ENCODE data around the gene ITGA1.

The ITGA1 gene

DNA sequence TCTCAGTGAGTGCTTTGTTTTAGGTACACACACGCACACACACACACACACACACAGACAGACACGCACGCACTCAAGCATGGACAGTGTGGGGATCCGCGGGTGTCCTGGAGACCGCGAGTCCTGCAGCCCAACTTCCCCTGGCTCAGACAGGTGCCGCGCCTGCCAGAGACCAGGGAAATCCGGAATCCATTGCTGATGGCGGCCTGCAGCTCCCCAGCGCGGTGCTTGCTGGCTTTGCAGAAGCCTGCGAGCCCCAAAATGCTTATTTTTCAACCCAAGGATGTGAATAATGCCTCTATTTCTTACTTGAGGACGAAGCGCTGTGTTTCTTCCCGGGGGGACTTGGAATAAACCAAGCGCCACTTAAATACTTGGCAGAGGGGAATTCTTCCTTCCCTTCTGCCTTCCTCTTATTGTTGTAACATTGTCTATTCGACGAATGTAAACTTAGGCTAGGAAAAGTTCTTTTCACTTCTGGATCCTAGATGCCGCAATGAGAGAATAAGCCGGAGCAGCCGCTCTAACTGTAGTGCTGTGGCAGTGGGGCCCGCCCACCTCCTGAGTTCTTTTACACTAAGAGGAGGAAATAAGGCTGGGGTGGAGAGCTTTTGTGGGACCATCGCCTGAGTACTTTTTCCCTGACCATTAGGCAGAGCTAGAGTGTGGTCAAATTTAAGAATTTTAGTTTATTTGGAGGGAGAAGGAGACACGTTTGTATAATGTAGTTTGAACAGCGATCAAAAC lies 202.2 kb downstream of the ITGA1 start:
- in situ Hi-C loops (cut with MboI; ENCODE audit: low sequenced_read_pairs): no loop called here

DNA sequence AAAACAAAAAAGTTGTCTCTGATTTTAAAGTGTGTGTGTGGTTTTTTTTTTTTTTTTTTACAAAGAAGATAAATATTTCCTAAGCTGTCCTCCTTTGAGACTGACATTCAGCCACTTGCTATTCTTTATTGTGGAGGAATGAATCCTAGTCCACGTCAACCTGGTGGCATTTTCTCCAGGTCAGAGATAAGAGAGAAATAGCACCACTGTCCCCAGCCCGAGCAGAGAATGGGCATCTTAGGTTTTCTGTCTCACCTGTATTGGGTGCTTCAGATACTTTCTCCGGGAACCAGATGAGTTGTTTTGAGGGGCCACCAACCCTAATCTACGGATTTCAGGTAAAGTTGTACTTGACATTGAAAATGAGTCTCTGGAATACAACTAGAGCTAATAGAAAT lies 202.8 kb downstream of the ITGA1 start:
- in situ Hi-C loops (cut with MboI; ENCODE audit: low sequenced_read_pairs): no loop called here

DNA sequence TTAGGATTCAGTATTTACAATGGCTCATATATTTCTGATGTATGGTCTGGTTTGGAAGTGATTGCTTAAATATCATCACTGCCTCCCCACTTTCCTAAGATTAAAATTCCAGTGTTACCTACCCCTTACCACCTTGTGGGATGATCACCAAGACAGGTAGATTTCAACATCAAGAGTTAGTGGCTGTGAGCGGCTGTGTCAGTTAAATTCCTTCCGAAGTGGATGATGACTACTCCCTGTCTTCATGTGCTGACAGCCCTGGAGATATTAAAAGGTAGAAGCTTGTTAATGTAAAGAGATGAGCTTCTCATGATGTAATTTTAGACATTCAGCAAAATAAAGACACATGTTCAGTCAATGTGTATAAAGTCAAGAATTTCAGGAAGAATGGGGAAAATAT lies 205.7 kb downstream of the ITGA1 start:
- in situ Hi-C loops (cut with MboI; ENCODE audit: low sequenced_read_pairs): no loop called here

DNA sequence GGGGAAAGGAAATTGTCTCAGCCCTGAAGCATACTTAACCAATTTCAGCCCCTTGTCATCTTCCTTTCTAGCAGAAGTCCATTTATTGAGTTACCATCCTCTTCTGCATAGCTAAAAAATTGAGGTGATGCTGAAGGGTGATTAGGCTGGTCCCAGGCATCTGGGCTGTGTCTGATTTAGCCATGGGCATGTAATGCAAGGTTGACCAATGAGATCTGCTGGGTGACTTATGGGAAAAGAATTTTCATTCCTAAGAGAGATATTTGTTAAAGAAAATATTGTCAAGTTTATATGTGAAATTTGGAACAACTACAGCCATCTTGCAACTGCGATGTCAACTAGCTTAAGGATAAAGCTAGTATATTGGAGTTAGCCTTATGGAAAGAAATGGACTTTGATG lies 206.6 kb downstream of the ITGA1 start:
- in situ Hi-C loops (cut with MboI; ENCODE audit: low sequenced_read_pairs): no loop called here

DNA sequence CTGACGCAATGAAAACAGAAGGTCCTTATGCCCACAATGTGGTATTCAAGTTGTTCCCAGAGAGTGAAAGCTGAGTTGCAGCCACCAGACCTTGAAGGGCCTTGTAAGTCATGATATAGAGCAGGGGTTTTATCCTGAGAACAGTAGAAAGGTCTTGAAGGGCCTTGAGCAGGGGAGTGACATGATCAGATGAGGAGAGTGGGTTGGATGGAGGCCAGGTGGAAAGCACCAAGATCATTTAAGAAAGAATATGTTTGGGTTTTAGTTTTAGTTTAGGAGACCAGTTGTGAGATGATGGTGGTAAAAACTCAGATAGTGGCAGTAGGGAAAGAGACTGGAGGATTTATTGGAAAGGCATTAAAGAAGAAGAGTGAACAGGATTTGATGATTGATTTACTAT lies 207.4 kb downstream of the ITGA1 start:
- in situ Hi-C loops (cut with MboI; ENCODE audit: low sequenced_read_pairs): no loop called here

DNA sequence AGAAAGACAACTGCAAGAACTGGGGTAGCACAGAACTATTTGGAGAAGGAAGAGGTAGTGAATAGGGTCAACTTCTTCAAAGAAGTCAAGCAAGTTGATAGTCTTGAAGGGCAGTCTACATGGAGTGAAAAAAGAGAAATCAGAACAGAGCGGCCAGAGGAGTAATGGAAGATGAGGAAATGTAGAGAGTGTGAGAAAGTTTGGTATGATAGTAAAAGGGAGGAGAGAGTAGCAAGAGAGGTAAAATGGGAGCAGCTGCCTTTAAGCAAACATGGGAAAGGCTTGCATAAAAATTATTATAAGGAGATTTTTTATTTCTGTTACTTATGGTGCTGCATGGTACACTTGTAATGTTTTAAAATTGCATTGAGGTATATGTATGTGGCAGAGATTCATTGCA lies 208.2 kb downstream of the ITGA1 start:
- in situ Hi-C loops (cut with MboI; ENCODE audit: low sequenced_read_pairs): no loop called here

DNA sequence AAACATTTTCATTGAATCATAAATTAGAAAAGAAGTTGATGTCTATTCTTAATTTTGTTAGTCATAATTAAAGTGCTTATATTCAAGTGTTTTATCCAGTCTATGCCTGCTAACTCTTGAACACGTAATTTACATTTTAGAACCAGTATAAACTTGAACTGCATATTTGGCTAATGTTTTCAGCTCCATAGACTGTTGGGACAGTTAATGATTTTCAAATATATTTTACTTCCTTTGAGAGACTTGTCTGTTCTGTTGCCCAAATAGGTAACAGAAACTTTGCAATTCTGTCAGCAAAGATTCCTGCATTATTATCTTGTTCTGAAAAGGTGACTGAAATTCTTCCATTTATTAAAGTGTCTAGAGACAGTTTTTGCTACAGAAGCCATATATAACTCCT lies 209.3 kb downstream of the ITGA1 start:
- in situ Hi-C loops (cut with MboI; ENCODE audit: low sequenced_read_pairs): no loop called here

DNA sequence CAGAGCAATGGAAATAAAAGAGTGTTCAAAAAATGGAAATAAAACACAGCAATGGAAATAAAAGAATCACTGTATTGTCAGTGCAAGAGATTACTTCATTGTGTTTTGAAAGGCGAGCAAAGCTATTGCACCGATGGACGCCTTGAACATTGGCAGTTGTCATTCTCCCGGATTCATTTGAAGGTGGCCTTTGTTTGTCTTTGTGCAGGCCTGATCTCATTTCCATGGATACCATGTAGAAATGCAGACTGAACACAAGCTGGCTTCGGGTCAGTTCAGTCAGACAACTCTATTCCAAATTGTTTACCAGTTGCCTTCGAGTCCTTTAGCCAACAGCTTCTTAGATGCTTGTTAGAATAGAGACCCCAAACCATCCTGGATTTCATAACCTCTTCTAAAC lies 209.7 kb downstream of the ITGA1 start:
- in situ Hi-C loops (cut with MboI; ENCODE audit: low sequenced_read_pairs): no loop called here

DNA sequence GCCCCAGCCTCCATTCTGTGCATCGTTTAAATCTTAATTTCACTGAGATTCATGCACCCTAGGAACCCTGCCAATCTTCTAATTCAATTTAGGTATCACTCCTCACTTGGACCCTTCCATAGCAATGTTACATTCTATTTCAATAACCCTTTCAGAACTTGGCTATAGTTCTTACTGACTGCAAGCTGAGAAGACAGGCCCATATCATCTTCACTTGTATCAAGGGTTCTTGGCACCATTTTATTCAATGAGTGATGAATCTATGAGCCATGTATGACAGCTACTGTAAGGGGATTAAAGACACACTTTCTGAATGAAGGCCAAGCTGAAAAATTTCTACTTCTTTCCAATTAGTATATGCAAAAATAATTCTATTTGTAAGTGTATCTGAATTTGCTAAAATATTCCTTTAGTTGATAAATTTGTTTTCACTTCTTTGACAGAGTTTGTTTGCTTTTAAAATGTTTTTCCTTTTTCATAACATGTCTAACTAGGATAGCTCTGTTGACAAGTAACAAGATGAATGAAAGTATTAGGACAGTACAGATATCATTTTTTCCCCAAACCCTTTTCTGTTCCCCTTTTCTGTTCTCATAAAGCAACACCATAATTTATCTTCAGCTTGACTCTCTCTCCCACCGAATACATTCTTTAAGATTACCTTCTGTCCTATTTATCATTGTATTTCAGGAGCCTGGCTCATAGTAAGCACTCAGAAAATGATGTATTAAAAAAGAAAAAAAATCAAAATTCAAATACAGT lies 211.0 kb downstream of the ITGA1 start:
- in situ Hi-C loops (cut with MboI; ENCODE audit: low sequenced_read_pairs): no loop called here

DNA sequence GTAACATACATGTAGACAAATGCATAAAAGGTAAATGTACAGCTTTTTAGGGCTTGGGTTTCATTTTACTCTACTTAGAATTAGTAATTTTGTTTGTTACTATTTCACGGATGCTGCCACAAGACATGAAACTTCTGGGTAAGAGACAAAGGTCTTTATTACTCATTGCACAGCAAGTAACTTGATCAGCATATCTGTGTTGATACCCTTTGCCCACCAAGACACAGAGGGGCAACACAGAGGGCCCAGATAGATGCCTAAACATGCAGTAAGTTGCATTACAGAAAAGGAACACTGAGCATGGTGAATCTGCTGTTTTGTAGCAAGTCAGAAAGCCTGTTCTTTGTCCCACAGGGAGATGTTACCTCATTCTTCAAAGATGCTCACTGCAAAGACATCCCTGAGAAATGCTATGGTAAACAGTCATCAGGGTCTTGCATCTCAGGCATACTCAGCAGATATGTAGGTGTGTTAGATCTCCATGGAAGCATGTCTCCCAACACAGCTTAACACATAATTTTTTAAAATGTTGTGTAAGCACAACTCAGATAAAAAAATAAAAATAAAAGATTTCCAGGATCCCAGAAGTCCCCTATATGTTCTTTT lies 211.7 kb downstream of the ITGA1 start:
- in situ Hi-C loops (cut with MboI; ENCODE audit: low sequenced_read_pairs): no loop called here

DNA sequence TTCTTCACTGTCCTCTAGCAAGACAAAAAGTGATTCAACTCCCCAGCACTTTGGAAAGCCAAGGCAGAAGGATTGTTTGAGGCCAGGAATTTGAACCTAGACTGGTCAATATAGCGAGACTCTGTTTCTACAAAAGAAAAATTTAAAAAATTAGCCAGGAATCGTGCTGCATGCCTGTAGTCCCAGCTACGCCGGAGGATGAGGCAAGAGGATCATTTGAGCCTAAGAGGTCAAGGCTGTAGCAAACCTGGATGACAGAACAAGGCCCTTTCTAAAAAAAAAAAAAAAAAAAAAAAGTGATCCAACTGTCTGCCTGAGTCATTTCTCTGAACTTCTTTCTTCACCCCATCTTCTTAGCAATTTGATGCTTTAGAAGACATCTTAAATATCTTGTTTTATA lies 213.8 kb downstream of the ITGA1 start:
- in situ Hi-C loops (cut with MboI; ENCODE audit: low sequenced_read_pairs): no loop called here

DNA sequence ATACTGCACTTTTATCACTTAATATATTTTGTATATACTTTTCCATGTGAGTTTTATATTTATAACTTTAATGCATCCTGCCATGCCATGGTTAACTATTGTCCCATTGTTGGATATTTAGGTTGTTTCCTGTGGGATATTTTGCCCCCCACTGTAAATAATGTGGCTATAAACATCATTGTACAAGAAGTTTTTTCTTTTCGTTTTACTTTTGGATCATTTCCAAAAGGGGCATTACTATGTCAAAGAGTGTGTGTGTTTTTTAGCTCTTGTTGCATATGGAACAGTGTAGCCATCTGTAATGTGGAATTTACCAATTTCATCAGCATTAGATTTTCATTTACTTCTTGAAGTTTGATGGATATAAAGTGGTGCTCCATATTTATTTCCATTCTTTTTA lies 214.8 kb downstream of the ITGA1 start:
- in situ Hi-C loops (cut with MboI; ENCODE audit: low sequenced_read_pairs): no loop called here

DNA sequence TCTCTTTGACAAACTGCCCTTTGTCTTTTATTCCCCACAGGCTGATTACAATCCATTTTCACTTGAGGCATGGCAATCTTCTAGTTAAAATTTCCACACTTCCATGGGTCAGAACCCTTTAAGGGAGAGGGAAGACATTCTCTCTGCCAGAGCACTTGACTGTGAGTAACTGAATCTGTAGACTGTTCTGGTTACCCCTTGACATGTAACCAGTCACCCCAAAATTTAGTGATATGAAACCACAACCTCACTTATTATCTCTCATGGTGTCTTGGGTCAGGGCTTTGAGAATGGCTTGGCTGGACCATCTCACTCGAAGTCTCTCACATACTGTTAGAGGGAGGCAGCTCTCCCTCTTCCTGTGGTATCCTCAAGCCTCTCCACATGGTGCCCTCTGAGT lies 215.4 kb downstream of the ITGA1 start:
- in situ Hi-C loops (cut with MboI; ENCODE audit: low sequenced_read_pairs): no loop called here

DNA sequence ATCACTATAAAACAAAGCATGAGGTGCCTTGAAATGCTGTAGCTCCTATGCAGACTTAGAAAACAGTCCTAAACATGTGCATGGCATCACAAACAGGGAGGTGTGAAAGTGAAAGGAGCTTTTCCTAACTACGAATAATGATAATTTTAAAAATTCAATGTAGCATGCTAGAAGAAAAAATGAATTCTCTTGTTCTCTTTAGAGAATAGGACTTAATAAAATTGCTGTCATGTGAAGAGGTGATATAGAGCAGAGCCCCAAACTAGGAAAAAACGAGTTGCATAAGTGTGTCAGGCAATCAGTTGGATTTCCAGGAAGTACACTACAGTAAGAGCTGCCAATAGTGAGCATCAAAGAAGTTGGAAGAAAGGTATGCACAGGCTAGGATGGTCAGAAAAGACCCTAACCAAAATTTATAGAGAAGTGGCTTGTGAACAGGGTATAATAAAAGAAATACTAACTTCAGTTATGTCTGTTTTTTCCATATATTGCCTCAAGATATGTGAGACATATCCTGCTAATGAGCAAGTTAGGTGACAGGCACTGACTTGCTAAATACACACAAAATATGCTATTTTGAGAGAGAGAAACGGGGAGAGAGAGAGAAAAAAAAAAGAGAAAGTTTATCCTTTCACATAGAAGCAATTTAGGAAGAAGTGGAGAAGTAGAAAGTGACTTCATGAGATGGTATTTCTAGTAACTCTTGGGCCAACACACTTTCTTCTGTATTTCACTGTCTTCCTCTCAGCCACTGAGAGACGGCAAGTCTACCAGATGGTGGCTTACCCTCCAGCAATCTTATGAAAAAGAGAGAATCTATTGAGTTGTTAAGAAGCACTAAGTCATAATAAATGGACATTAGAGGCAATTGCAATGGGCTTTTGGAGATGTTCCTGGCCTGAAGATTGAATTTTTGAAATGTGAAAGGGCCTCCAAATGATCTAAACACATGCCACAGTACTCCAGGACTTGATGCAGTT lies 219.5 kb downstream of the ITGA1 start:
- in situ Hi-C loops (cut with MboI; ENCODE audit: low sequenced_read_pairs): no loop called here

DNA sequence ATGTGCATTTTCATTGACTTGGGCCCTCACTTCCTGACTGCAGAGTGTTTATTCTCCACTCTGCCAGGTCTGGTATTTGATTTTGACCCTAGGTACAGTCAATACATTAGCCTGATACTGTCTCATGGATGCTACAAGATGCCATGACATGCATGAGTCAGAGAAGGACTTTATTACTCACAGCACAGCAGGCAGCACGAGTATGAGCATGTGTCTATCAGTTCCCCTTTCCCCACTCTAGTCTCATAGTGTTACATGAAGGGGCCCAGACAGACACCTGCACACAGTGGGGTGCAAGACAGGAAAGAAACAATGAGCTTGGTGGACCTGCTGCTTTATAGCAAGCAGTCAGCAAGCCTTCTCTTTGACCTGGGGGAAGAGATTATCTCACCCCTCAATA lies 221.0 kb downstream of the ITGA1 start:
- in situ Hi-C loops (cut with MboI; ENCODE audit: low sequenced_read_pairs): no loop called here

Measured in HL-60/S4 treated with retinoic acid at 250 ng/mL for 4 days and 3 days (cell line).